HG02884 (cell line): ENCODE measurements around the gene ERBB3.
A peak's percentile ranks its signal among the peaks of the same experiment; 100 is the strongest.
"Not testable (repeated sequence)": the region's sequence is repeated elsewhere in the genome, so short reads cannot be mapped to it uniquely, and the experiment has no call there.

Experiments
- ATAC-seq: cut with Tn5 transposase; IDR thresholded peaks from one replicate; pipeline ENCODE4 v1.9.1; 2021; ENCODE audit warnings: mild to moderate bottlenecking, moderate library complexity; ENCODE audit not compliant: unreplicated experiment

ERBB3 gene

DNA sequence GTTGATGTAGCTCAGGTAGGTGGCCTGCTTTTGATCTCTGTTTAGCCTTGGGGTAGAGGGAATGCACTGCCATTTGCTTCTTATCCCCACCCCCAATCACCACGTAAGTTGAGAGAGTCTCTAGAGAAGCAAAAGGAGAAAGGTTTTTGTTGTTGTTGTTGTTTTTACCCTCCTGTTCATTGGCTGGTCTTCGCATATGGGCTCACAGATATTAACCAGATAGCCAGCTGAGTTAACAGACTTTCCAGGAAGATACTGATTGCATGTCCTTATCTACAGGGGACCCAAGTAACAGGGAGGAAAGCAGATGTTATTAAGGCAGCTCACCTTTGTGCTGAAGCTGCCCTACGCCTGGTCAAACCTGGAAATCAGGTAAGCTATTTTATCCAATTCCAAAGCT, 27.3 kb downstream of the ERBB3 start:
- ATAC-seq, result no peak

DNA sequence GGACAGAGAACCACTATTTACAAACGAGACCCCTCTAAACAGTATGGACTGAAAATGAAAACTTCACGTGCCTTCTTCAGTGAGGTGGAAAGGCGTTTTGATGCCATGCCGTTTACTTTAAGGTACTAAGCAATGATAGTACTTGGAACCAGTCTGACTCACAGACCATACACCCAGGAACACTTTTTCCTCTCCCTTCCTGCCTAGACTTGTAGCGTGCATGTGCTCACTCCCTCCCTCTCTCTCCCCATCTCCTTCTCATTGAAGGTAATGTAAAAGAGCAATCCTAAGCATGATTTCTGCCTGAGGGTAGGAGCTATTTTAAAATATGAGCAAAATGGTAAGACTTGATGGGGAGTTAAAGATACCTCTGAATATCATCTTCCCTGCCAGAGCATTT, 30.6 kb downstream of the ERBB3 start:
- ATAC-seq, result no peak

DNA sequence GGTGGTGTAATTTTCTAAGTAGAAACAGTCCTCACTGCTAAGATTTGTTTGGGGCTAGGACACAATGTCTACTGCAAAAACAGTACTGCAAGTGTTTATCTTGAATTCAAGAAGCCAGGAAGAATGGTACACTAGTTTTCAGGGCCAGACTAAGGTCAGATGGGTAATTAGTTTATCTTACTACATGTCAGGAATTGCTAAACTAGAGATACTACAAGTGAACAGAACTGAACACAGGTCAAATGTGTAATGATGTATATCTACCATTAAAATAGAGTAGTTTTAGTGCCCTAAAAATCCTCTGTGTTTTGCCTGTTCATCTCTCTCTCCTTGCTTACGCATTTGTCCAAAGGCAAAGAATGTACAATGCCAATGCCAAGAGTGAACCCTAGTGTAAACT, 34.1 kb downstream of the ERBB3 start:
- ATAC-seq, result no peak

DNA sequence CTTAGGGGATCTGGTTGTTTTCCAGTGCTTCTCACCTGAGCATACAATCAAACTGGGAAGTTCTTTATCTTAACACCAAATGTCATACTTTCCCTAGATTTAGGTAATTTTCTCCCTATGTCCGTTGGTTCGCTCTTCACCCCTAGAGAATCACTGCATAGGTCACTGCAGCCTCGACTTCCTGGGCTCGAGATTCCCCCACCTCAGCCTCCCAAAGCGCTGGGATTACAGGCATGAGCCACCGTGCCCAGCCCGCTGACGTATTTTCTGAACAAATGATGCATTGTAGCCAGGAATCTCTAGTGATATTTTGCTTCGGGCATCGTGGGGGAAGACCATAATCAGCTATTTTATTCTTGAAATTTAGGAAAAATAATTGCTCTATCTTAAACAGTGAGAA, 35.4 kb downstream of the ERBB3 start:
- ATAC-seq, result no peak

DNA sequence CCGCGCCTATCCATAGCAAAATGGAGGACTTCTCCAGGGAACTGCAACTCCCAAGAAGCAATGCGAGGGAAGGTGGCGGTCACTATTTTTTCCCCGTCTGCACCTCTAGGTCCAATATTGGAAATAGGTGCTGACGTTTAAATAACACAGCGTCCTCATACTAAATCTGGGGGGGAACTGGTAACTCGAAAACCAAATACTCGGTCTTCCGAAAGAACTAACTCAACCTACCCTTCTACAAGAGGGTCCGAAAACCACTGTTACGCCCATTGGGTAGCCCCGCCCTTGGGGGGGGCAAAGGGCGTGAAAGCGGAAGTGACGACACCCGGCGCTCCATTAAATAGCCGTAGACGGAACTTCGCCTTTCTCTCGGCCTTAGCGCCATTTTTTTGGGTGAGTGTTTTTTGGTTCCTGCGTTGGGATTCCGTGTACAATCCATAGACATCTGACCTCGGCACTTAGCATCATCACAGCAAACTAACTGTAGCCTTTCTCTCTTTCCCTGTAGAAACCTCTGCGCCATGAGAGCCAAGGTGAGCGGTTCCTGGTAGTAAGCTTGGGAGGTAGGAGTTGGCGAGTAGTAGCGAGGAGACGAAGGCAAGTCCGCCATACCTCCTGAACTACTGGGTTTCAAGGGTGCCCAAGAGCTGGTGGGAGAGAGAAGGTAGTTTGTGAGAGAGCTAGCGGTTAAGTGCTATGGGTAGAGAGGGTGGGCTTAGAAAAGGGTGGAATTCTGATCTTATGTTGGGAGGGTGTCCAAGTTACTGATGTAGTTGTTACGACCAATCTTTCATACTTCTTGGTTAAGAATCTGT, 36.5 kb downstream of the ERBB3 start, which contains the start of gene RPL41:
Gene RPL41, plus strand, starts transcription at position 367 of the 815 bp plus-strand sequence.
- ATAC-seq, result peak; percentile 33

DNA sequence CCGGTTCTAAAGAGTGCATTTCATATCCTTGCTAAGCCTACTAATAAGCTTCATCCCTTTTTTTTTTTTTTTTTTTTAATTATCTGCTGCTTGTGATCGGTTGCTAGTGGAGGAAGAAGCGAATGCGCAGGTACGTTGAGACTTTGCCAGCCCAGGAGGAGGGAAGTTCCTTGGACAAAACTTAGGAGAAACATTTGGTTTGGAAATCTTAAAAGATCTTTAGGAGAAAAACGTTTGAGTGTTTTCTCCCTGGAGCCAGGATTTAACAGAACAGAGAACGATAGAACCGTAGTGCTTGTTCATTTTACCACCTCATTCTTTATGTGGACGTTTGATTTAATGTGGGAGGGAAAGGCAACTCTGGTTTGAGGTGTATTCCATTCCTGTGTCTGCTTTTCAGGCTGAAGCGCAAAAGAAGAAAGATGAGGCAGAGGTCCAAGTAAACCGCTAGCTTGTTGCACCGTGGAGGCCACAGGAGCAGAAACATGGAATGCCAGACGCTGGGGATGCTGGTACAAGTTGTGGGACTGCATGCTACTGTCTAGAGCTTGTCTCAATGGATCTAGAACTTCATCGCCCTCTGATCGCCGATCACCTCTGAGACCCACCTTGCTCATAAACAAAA, 37.2 kb downstream of the ERBB3 start:
- not testable (repeated sequence) for ATAC-seq

DNA sequence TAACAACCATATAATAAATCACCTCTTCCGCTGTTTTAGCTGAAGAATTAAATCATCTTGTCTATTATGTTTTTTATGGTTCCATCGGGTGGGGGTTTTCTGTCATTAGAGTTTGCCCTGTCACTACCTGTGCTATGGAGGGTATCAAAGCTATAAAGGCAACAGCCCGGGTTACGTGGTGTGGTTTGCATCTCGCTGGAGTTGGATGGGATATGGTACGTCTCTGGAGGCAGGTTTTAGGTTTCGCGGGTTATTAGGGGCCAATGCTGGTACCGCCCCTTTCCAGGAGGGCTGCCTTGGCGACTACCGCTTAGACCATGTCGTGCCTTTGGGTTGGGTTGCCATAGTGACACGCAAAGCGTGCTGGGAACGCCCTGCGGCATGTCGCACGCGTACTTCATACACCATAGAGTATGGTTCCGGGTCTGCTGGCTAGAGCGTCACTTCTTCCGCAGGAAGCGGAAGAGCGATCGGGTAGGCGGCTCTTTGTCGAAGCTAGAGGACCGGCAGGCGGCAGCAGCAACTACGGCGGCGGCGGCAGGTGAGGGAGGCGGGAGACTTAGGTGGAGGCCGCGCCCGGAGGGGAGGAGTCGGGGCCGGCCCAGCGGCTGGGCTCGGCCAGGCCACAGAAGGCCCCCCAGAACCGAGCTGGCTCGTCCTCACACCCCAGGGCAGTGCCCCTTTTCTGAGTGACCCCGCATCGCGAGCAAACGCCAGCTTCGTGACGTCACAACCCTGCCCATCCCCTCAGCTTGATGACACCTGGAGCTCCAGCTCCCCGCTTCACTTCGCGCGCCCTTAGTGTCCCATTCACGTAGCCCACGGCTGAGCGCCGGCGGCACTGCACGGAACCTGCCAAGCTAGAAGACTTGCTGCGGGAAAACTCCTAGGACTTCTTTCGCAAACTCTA, 38.1 kb downstream of the ERBB3 start, which contains the start of gene ZC3H10:
Gene ZC3H10, plus strand, starts transcription at position 489 of the 910 bp plus-strand sequence. CDS start 2,297 bp downstream, outside the sequence.
- ATAC-seq, result peak; percentile 81

DNA sequence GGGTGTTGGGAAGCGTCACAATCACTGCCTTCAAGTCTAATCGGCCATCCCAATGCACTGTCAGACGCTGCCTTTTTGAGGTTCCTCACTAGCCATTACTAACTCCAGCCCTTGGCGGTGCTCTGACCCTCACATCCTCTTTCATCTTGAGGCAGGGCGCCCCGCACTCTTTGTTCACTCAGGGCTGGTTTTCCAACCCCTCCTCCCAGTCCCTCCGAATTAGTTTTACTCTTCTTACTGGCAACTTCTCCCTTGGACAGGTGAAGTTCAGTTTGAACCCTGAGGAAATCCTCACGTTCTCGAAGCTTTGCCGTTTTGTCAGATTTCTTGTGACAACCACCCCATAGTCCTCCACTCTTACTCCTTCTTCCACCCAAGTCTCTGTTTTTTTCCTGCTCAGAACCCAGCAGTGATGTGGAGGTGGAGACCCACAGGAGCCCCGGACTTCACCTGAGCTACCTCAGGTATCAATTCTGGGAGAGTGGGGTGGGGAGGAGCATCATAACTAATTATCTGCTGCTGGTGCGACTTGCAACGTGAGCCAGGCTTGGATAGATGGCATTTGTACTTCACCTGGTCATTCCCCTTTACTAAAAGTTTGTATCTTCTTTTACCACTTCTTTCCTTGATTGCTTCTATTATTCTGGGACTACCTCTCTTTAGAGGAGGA, 38.9 kb downstream of the ERBB3 start:
- ATAC-seq, result no peak

DNA sequence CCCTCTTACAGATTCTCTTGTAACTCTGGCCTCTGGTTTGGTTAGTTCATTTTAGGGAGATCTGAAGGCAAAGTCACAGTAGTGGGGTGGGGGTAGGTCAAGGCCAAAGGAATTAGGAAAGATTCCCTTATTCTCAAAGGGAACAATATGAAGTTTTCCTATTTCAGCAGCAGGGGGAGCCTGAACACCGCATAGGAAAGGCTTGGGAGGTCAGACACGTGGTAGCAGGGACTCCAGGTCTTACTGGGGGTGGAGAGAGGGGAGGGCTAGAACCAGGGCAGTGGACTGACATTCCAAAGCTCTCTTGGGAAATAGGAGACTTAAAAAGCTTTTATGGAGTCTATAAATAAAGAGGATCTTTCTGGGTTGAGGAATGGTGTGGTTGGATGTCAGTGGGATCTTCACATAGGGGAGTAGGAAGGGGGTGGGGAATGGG, 39.4 kb downstream of the ERBB3 start:
- no peak for ATAC-seq

DNA sequence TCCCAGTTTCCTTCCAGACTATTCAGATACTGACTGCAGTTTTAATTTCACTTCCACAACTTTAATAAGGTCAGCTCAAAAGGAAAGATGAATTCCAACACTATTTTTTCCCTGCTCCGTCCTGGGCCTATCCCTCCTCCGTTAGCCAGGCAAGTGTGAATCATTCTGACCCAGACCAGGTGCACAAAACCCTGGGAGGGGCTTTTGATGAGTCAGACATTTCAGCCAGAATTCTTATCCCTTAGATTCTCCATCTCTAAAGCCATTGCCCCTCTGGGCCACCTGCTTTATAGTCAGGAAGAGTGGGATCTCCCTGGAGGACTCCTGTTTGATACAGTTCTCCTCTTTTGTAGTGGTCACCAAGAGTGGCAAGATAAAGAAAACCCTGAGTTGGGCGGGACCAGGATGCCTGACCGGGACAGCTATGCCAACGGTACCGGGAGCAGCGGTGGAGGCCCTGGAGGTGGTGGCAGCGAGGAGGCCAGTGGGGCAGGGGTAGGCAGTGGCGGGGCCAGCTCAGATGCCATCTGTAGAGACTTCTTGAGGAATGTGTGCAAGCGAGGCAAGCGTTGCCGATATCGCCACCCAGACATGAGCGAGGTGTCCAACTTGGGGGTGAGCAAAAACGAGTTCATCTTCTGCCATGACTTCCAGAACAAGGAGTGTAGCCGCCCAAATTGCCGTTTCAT, 40.3 kb downstream of the ERBB3 start:
- no peak for ATAC-seq

DNA sequence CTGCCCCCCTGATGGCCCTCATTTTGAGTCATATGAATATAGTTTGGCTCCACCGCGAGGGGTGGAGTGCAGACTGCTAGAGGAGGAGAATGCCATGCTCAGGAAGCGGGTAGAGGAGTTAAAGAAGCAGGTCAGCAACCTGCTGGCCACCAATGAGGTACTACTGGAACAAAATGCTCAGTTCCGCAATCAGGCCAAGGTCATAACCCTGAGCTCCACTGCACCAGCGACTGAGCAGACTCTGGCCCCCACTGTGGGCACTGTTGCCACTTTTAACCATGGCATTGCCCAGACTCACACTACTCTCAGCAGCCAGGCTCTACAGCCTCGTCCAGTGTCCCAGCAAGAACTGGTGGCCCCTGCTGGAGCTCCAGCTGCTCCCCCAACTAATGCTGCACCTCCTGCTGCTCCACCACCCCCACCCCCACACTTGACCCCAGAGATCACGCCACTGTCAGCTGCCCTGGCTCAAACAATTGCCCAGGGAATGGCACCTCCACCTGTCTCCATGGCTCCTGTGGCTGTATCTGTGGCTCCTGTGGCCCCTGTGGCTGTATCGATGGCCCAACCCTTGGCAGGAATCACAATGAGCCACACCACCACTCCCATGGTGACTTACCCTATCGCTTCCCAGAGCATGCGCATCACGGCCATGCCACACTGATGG, 41.4 kb downstream of the ERBB3 start:
- ATAC-seq, result no peak

DNA sequence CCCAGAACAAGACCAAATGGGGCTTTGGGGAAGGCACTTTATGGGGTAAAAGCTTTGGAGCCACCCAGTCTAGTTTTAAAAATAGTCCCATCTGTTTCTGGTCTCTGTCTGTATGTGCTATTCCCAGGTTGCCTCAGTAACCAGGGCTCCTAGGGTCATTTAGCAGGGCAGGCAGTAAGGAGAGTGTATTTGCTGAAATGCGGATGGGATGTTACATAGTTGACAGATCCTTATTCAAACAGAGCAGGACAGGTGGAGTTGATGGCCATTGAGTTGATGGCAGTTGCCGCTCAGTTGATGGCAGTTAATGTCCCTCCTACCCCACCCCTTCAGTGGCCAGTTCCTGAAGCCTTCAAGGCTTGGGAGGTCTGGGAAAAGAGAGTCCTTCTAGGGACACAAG, 42.7 kb downstream of the ERBB3 start:
- ATAC-seq, result no peak

DNA sequence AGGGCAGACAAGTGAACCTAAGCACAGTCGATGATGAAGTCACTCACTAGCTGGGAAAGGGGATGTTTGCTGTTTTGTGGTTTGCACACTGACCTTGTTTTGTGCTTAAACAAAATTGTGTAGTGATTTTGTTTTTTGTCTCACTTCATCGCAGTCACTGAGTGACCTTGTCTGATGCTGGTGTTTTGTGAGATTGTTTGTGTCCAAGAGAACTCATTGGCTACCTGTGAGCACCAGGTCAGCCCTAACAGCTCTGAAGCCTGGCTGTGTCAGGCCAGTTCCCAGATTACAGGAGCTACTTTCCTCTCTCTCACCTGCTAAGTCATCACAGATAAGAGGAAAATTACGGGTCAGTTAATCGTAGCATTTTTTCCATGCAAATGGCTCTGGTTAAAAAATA, 44.2 kb downstream of the ERBB3 start:
- ATAC-seq, result no peak

DNA sequence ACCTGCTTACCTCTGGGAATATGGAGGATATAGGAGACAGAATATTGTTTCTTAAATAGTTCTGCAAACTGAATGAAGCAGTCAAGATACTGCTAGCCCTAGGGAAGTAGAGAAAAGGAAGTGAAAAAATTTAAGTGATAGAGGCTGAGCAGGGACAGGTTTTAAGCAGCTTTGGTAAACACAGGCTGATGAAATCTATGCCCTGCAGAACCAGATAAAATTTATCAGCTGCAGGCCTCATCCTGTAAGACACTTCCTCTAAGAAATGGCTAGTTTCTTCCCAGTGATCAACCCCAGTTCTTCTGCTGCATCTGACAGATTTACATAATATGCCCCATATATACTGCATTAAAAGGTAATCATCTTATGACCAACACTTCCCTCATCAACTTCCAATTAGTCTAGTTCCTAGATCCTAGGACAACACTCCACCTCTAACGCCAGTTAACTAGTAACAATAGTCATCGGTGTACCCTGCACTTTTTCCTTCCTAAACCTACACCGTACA, 46.8 kb downstream of the ERBB3 start:
- no peak for ATAC-seq

DNA sequence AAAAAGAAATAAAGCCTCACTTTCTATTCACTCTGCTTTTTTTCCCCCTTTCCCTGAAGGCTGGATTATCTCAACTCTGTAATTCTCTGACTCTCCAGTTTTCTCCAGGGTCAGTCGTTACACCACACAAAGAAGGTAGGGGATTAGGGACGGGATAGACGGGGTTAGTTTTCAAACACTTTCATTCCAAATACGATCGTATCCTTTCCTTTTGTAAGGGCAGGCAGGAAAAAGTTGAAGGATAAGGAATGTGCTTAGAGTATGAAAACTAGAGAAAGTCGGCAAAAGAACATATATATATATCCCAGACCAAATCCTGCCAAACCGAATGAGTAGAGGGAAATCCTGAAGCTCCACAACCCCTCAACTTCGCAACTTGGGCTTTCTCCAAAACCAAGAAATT, 47.5 kb downstream of the ERBB3 start:
- ATAC-seq, result no peak

DNA sequence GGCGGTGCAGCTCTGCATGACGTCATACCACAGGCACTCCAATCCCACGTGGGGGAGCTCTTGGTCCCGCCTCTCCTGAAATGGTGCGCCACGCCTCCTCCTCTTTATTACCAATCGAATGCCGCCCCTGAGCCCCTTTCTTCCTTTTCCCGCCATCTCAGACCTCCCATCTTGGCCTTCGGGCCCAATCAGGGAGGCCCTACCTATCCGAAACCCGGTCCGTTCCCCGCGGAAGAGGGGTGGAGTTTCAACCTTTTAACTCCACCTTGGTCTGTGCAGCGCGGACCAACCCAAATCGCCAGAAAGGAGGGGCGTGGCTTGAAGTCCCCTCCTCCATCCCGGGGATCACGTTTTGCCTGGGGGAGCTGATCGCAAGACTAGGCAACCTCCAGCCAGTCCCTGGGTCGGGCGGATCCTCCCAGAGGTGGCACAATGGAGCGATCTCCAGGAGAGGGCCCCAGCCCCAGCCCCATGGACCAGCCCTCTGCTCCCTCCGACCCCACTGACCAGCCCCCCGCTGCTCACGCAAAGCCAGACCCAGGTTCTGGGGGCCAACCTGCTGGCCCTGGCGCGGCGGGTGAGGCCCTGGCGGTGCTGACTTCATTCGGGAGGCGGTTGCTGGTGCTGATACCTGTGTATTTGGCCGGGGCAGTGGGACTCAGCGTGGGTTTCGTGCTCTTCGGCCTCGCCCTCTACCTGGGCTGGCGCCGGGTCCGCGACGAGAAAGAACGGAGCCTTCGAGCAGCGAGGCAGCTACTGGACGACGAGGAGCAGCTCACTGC, 48.1 kb downstream of the ERBB3 start, which contains the start of gene ESYT1:
Gene ESYT1, plus strand, starts transcription at position 380 of the 782 bp plus-strand sequence. Its CDS starts 53 bp downstream, at position 433.
- ATAC-seq, result peak; percentile 84

DNA sequence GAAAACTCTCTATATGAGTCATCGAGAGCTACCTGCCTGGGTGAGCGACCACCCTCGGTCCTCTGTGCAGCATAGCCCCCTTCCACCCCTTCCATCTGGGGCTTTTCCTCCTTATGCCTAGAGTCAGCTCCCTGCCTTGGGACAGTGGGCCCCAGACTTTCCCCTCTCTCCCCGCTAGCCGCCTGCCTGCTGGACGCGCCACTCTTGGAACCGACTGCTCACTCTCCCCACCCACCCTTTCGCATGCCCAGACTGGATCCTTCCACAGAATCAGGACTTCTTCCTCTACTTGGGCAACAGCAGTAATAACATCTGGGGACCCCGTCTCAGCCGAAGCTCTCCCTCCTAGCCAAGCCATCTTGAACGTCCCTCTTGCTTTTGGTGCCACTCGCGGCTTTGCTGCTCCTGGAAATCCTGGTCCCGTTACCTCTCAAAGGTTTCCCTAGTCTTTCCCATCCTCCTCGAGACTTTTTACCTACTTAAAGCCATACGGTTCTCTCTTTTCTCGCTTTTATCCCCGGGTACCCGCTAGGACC, 48.8 kb downstream of the ERBB3 start:
- ATAC-seq, result no peak
